RWPE1 (cell line): ENCODE measurements around the gene SIM2.

Experiments used
- CTCF ChIA-PET: fragments of 350-600 bp; sonication (Branson Sonifier 250); formaldehyde crosslinking; extraction: SDS; loops from one replicate; lab custom pipeline; 2021; lab: Yijun Ruan, JAX
- POLR2A ChIA-PET: fragments of 400-600 bp; formaldehyde crosslinking; extraction: SDS; loops from one replicate; lab custom pipeline; 2020; ENCODE audit warnings: antibody characterized with exemption; ENCODE audit not compliant: low non-redundant PET; lab: Yijun Ruan, JAX
- DNase-seq: peaks from one replicate; pipeline ENCODE4 v3.0.0; 2012; ENCODE audit warnings: low spot score
- H3K27ac ChIP-seq: fragments of 450-650 bp; 2 replicates; pipeline ENCODE4 v1.5.1; 2017
- TF ChIP-seq, protein P1 (sequence below): fragments of 450-650 bp; conservative IDR thresholded peaks from 2 replicates; pipeline ENCODE4 v1.5.1; 2017; ENCODE audit warnings: low read depth, mild to moderate bottlenecking

The SIM2 gene

DNA sequence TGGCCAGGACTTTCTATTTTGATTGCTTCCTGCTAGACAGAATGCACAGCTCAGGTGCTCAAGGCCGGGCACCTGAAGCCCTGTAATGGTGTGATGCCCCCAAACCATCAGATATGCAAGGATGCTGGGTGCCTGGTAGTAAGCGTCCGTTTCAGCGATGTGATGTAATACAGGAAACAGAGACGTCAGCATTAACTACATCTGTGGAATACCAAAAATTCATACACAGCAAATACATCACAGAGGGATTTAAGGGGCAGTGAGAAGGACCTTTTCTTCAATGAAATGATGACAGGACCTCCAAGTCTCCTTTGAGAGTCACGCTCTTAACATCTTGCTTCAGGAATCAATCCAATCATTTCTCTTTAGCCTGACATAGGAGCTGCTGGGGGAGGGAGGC lies 64.4 kb downstream of the SIM2 start:
- no peak for DNase-seq
- ChIA-PET CTCF (no interaction called here), POLR2A (no interaction called here)
- no peak overlapping the region for H3K27ac ChIP-seq
- TF ChIP-seq, protein P1, sequence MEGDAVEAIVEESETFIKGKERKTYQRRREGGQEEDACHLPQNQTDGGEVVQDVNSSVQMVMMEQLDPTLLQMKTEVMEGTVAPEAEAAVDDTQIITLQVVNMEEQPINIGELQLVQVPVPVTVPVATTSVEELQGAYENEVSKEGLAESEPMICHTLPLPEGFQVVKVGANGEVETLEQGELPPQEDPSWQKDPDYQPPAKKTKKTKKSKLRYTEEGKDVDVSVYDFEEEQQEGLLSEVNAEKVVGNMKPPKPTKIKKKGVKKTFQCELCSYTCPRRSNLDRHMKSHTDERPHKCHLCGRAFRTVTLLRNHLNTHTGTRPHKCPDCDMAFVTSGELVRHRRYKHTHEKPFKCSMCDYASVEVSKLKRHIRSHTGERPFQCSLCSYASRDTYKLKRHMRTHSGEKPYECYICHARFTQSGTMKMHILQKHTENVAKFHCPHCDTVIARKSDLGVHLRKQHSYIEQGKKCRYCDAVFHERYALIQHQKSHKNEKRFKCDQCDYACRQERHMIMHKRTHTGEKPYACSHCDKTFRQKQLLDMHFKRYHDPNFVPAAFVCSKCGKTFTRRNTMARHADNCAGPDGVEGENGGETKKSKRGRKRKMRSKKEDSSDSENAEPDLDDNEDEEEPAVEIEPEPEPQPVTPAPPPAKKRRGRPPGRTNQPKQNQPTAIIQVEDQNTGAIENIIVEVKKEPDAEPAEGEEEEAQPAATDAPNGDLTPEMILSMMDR: no peak

DNA sequence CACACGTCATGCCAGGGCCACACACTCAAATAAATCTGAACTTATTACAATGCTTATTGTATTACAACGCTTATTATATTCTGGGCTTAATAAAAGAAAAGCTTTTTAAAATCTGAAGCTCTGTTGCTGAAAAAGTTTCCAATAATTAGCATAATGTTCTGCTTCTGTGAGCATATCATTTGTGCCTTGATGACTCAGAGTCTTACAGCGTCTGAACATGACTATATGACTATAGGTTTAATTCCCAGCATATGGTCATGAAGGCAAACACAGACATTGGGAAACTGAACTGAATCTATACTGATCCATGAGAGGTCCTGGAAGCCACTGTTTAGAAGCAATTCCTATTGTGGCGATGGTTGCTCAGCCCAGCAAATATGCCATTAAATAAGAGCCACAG lies 66.3 kb downstream of the SIM2 start:
- no peak overlapping the region for H3K27ac ChIP-seq
- TF ChIP-seq, protein P1: no peak
- ChIA-PET POLR2A (no interaction called here), CTCF (no interaction called here)
- DNase-seq: no peak

DNA sequence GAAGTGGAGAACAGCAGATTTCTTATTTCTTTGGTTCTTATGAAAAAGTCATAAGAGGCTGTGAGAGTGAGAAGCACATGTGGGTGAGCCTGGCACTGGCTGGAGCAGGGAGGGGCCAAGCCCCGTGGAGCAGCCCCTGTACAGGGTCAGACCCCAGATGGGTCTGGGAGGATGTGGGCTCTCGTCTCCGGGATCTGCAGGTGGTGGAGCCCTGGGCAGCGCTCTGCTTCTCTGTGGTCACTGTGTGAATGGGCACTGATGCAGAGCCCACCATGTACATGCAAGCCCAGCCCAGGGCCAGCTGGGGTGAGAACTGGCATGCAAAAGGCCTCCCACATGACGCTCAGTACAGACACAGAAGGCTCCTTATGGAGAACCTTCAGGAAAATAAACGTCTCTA lies 67.6 kb downstream of the SIM2 start:
- CTCF ChIA-PET: interaction anchor here (0.6 kb wide), 1 partner anchor 109 kb away, joined by 3 read pairs; no protein-coding TSS in a partner anchor
- POLR2A ChIA-PET: interaction anchor here (0.6 kb wide), 1 partner anchor 336 kb away, joined by 3 read pairs; no protein-coding TSS in a partner anchor
- TF ChIP-seq, protein P1: no peak
- DNase-seq: no peak
- H3K27ac ChIP-seq: no peak overlapping the region

DNA sequence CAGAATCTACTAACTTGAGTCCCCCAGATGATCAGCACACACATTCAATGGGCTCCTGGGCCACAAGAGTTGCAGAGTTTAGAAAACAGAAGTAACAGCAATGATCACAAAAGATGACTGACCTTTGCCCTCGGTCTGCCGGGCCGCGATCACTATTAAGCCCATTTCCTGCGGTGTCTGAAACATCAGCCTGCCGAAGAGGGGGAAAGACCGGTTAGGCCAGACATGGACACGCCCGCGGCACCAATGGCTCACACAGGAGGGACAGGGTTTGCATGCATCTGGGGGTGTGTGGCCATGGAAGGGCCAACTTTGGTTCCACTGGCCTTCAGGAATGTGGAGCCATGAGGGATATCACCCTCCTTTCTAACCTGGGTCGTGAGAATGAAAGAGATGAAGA lies 68.2 kb downstream of the SIM2 start:
- no peak for DNase-seq
- ChIA-PET CTCF (no interaction called here), POLR2A (no interaction called here)
- TF ChIP-seq, protein P1: no peak
- no peak overlapping the region for H3K27ac ChIP-seq

DNA sequence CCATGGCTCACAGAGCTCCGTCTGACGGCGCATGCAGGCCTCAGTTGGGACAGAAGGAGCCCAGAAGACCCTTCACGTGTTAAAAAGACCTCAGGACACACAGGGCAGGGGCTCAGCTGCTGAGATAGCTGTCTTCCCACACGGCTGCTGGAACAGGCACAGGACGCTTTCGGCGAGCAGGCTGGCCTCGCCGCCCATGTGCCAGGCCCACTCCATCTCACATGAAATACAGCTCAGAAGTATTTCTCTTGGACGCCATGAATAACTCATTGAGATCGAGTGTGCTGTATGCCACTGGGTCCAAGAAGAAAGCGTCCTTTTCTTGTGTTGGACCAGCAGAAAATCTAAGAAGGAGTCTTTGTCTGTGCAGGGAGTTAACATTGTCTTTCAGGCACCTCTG lies 69.6 kb downstream of the SIM2 start:
- TF ChIP-seq, protein P1: no peak
- POLR2A ChIA-PET: no interaction called here
- DNase-seq: no peak
- H3K27ac ChIP-seq: no peak overlapping the region
- CTCF ChIA-PET: no interaction called here

DNA sequence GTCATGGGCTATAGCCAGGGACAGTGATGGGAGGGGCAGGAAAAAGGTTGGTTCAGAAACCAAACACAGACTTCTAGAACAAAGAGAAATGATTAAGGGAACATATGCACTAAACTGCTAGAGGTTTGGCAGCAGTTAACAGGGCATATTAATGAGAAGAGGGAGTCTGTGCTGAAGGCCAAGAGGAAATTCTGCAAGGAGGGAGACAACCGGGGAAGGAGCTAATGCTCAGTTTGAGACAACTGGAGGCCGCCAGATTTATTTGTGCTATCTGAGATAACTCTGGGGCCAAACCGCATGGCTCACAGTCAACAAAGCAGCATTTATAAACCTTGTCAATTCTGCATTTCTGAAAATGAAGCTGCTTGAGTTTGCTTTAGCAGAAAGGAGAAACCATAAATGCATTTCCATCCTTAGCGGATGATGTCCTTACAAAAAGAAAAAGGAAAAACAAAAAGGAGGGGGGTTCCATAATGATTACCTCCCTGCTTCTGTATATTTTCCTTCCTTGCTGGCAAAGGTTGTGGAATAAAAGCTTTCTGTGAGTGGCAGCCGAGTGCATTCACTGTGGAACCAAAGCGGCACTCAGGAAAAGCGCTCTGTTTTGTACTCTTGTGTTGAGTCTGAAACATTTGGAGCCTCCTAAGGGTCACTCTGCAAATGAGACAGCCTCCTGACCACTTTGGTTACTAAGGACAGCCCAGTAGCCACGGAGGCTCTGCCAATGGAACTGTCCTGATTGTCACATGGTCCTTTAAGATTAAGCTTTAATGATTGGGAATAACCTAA lies 70.3 kb downstream of the SIM2 start:
- ChIA-PET POLR2A (no interaction called here), CTCF (no interaction called here)
- DNase-seq: no peak
- no peak overlapping the region for H3K27ac ChIP-seq
- TF ChIP-seq, protein P1: no peak
